ENCODE measurements around the gene ANKLE1.

- no peak for TF ChIP-seq EZH2phosphoT487 (IDR thresholded peaks at IDR 0.05; ENCODE audit: borderline replicate concordance, low read length)
- TF ChIP-seq, protein P1, sequence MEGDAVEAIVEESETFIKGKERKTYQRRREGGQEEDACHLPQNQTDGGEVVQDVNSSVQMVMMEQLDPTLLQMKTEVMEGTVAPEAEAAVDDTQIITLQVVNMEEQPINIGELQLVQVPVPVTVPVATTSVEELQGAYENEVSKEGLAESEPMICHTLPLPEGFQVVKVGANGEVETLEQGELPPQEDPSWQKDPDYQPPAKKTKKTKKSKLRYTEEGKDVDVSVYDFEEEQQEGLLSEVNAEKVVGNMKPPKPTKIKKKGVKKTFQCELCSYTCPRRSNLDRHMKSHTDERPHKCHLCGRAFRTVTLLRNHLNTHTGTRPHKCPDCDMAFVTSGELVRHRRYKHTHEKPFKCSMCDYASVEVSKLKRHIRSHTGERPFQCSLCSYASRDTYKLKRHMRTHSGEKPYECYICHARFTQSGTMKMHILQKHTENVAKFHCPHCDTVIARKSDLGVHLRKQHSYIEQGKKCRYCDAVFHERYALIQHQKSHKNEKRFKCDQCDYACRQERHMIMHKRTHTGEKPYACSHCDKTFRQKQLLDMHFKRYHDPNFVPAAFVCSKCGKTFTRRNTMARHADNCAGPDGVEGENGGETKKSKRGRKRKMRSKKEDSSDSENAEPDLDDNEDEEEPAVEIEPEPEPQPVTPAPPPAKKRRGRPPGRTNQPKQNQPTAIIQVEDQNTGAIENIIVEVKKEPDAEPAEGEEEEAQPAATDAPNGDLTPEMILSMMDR (IDR thresholded peaks at IDR 0.05; ENCODE audit: low read depth, low read length, poor library complexity, severe bottlenecking), result no peak
These were observed 3.9 kb downstream of the ANKLE1 start for GRCh38 chr19:17285415-17286135.
